ENCODE measurements around the gene ACSL3.

Gene ACSL3

DNA sequence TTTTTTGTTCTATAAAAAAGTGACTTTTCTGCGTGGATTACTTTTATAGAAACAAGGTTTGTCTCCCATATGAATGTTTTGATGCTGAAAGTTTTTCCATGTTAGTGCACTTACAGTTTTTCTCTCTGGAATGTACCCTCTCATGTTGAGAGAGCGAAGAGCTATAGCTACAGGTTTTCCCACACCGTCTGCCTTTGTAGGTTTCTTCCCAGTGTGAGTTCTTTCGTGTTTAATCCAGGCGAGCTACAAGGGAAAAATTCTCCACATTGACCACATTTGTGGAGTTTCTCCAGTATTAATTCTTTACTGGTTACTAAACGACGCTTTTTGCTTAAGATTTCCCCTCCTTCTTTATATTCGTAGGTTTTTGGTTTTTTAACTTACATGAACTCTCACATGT lies 85.1 kb downstream of the ACSL3 start:
- Mint-ChIP-seq H3K4me3 (no peak overlapping the region), H3K4me1 (peaks cover 19% of the 10 kb centered on the region), H3K36me3 (ENCODE audit: low read depth) (peaks cover 7% of the 10 kb centered on the region), H3K9me3 (no peaks in the 10 kb centered on the region), H3K27me3 (ENCODE audit: low read depth) (no peaks in the 10 kb centered on the region), H3K27ac (no peak overlapping the region)
- TF ChIP-seq, protein P1, sequence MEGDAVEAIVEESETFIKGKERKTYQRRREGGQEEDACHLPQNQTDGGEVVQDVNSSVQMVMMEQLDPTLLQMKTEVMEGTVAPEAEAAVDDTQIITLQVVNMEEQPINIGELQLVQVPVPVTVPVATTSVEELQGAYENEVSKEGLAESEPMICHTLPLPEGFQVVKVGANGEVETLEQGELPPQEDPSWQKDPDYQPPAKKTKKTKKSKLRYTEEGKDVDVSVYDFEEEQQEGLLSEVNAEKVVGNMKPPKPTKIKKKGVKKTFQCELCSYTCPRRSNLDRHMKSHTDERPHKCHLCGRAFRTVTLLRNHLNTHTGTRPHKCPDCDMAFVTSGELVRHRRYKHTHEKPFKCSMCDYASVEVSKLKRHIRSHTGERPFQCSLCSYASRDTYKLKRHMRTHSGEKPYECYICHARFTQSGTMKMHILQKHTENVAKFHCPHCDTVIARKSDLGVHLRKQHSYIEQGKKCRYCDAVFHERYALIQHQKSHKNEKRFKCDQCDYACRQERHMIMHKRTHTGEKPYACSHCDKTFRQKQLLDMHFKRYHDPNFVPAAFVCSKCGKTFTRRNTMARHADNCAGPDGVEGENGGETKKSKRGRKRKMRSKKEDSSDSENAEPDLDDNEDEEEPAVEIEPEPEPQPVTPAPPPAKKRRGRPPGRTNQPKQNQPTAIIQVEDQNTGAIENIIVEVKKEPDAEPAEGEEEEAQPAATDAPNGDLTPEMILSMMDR (IDR thresholded peaks at IDR 0.05; ENCODE audit: unreplicated experiment in 3 of 3), result no peak

DNA sequence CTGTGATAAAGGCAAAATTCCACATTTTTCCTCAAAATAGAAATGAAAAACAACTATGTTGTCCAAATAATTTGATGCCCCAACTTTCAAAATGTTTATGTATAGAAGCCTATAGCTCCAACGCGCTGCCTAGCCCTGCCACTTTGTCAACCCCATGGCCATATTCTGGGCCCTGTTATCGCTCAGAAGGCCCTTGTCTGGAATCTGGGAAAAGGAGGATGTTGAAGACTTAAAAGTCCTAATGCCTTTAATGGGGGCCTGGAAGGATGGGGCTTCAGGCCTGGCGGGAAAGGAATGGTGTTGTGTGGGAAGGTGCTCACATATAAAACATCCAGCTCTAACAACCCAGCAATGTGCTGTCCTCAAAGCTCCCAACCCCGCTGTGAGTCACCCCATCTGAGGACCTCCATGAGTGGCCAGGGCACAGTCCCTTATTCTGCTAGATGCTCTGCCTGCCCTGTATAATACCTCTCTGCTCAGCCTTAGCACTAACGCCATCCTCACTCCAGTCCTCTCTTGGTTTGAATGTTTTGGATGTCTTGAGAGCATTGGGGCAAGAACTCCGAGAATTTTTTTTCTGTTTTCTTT lies 86.0 kb downstream of the ACSL3 start:
- no peaks in the 10 kb centered on the region for H3K9me3 Mint-ChIP-seq
- no peak overlapping the region for H3K4me3 Mint-ChIP-seq
- H3K27ac Mint-ChIP-seq, result no peak overlapping the region
- no peaks in the 10 kb centered on the region for H3K27me3 Mint-ChIP-seq (ENCODE audit: low read depth)
- H3K4me1 Mint-ChIP-seq, result peaks cover 19% of the 10 kb centered on the region
- peaks cover 1% of the 10 kb centered on the region for H3K36me3 Mint-ChIP-seq (ENCODE audit: low read depth)
- TF ChIP-seq, protein P1 (IDR thresholded peaks at IDR 0.05; ENCODE audit: unreplicated experiment in 3 of 3), result no peak

DNA sequence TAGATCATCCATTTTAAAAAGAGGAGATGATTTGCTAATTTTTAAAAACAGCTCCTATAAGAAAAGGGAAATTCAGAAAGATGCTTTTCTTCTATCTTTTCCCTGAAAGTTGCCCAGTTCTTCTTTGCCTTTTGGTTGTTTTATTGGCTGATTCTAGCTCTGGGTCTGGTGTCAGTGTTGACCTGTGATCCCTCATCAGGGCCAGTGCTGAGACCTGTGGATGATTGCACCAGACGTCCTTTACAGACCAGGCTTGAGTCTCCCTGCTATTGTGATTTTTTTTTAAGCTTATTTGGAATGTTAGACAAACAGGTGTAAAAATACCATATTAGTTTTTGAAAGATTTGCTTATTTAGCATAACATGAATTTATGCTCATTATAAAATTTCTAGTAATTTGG lies 88.2 kb downstream of the ACSL3 start:
- TF ChIP-seq, protein P1 (IDR thresholded peaks at IDR 0.05; ENCODE audit: unreplicated experiment in 3 of 3), result no peak
- Mint-ChIP-seq H3K36me3 (ENCODE audit: low read depth) (no peaks in the 10 kb centered on the region), H3K27me3 (ENCODE audit: low read depth) (no peaks in the 10 kb centered on the region), H3K27ac (no peak overlapping the region), H3K4me3 (no peak overlapping the region), H3K9me3 (no peaks in the 10 kb centered on the region), H3K4me1 (peaks cover 9% of the 10 kb centered on the region)

DNA sequence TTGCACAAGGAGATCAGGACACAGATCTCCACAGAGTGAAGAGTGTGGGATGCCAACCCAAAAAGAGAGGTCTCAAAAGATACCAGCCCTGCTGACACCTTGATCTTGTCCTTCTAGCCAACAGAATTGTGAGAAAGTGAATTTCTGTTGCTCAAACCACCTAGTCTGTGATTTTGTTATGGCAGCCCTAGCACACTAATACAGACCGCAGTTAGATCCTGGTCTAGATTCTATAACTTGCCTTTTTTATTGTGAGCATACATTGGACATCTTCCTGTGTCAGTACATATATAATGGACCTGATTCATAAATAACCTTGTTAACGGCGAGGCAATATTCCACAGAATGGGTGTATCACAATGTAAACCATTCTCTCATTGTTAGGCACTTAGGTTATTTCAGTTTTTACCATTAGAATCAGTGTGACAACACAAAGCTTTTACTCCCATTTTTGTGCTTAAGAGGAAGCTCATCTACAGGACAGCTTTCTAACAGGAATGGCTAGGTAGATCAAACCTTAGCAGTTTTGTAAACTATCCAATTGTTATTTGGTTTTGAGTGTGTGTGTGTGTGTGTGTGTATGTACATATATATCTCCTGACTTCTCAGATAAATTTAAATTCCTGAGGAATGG lies 89.0 kb downstream of the ACSL3 start:
- Mint-ChIP-seq H3K27me3 (ENCODE audit: low read depth) (no peaks in the 10 kb centered on the region), H3K9me3 (no peaks in the 10 kb centered on the region), H3K4me1 (peaks cover 2% of the 10 kb centered on the region), H3K4me3 (no peak overlapping the region), H3K27ac (no peak overlapping the region), H3K36me3 (ENCODE audit: low read depth) (no peaks in the 10 kb centered on the region)
- TF ChIP-seq, protein P1 (IDR thresholded peaks at IDR 0.05; ENCODE audit: unreplicated experiment in 3 of 3), result no peak

DNA sequence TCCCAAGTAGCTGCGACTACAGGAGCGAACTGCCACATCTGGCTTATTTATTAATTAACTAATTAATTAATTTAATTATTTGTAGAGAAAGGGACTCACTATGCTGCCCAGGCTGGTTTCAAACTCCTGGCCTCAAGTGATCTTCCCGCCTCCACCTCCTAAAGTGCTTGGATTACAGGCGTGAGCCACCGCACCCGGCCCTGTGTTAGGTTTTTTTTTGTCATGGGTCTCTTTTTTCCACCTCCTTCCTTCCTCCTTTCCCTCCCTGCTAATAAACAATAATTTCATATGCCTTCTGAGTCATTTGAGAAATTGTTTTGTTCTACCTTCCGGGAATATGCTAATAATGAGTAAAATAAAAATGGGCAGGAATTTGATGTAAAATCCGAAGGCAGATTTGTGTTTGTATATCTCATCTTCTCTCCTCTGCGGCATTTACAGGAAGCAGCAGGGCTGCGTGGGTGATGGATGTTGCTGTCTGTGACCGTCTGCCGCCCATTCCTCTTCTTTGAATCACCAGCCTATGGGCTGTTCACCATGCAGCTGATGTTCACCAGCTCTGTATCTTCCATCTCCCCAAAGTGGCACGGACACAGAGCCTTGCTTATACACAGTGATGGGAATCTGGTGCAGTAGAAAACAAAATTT lies 89.9 kb downstream of the ACSL3 start:
- H3K36me3 Mint-ChIP-seq (ENCODE audit: low read depth), result no peaks in the 10 kb centered on the region
- H3K4me1 Mint-ChIP-seq, result no peaks in the 10 kb centered on the region
- TF ChIP-seq, protein P1 (IDR thresholded peaks at IDR 0.05; ENCODE audit: unreplicated experiment in 3 of 3), result no peak
- no peaks in the 10 kb centered on the region for H3K27me3 Mint-ChIP-seq (ENCODE audit: low read depth)
- no peak overlapping the region for H3K4me3 Mint-ChIP-seq
- H3K9me3 Mint-ChIP-seq, result no peaks in the 10 kb centered on the region
- no peak overlapping the region for H3K27ac Mint-ChIP-seq

Data from nephron (organoid).